HG03097 (cell line): Measurements from ENCODE around the gene RYR2.

Experiments
- ATAC-seq: cut with Tn5 transposase; IDR thresholded peaks from one replicate; pipeline ENCODE4 v1.9.1; 2021; ENCODE audit not compliant: unreplicated experiment, low FRiP score

RYR2 gene

DNA sequence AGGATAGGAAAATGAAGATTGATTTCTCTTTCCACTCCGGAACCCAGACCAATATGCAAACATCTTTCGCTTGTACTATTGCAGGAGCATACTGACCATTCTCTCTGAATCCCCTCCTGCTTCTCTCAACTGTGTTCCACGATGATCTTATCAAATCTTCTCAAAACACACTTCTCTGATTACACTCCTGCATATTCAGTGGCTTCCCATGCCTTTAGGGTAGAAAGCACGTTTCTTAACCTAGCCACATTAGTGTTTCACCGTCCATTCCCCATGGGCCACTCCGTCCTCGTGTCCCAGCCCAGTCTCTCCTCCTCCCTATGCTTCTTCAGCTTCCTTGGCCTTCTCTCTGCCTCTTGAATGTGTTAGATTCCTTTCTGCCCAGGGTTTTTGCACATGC, 650.3 kb downstream of the RYR2 start:
- no peak for ATAC-seq

DNA sequence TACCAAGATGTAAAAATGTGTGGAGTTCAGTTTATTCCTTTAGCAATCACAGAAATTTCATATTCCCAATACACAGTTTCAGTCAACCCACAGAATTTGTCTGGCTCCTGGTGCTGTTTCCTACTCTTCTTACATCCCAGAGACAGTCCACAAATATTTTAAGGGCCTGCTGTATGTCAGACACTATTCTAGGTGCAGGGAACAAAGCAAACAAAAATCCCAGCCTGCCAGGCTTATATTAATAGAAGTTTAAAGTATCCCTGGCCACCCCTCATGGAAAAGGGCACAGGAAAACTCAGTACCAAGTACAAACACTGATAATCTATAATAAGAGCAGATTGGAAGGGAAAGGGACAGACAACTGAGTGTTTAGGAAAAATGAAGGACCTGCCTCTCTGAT, 653.9 kb downstream of the RYR2 start:
- no peak for ATAC-seq

DNA sequence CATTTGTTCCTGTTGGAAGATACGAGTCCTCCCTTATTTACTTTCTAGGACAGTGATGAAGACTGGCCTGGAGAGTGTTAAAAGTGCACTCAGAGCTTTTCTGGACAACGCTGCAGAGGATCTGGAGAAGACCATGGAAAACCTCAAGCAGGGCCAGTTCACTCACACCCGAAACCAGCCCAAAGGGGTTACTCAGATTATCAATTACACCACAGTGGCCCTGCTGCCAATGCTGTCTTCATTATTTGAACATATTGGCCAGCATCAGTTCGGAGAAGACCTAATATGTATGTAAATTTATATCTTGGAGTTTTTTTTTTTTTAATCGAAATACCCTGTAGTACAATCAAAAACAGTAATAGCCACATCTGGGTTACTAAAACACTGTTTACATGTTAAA, 658.2 kb downstream of the RYR2 start:
- no peak for ATAC-seq

DNA sequence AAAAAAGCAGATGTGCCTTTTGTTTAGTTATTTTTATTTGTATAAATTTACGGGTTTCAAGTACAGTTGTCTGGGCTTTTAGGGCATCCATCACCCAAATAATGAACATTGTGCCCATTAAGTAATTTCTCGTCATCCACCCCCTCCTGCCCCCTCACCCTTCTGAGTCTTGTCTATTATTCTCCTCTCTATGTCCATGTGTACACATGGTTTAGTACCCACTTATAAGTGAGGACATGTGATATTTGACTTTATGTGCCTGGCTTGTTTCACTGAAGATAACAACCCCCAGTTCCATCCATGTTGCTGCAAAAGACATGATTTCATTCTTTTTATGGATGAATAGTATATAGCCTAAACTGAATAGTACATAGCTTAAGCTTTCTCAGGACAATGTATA, 659.5 kb downstream of the RYR2 start:
- ATAC-seq, result no peak

DNA sequence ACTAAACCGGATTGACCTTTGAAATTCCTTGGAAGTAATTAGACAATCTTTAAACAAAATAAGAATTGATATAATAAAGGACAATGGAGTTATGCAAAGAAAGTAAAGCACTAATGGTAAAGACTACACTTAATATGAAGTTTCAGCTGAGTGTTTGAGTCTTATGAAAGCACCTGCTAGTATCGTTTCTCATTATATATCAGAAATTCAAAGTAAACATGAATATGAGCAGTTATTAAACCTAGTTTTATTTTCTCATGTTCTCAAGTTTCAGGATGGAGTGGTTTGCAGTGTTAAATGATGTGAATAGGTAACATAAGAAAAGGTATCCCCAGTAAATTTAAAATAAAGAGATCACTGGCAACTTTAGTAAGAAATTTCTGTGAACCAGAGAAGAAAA, 660.2 kb downstream of the RYR2 start:
- no peak for ATAC-seq

DNA sequence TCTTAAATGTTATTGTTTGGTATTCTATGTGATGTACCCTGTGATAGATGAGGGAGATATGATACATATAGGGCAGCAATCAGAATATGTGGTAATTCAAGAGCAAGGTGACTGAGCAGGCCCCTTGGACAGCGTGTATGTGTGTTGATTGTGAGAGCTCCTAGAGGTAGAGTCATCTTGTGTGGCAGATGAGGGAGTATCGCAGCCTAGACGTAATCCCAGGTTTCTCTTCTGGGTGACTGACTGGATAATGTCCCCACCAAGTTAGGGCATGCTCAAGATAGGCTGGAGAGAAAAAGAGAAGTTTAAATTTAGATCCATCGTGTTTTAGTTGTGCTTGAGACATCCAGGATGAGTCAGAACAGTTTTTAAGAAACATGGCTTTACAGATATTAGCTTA, 663.5 kb downstream of the RYR2 start:
- ATAC-seq, result no peak

DNA sequence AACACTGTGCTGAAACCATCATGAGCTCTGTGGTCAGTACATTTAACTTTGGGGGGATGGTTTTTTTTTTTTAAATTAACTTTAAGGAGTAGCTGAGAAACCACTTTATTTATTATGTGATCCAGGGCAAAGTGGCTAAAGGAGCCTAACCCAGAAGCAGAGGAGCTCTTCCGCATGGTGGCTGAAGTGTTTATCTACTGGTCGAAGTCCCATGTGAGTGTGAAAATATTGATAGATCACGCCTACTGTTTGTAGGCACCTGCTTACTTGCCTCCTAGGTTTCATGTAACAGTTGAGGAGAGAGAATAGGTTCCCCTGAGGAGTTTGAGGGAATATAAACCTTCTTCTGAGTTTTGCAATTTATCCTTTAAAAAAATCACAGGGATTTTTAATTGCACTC, 667.4 kb downstream of the RYR2 start:
- no peak for ATAC-seq

DNA sequence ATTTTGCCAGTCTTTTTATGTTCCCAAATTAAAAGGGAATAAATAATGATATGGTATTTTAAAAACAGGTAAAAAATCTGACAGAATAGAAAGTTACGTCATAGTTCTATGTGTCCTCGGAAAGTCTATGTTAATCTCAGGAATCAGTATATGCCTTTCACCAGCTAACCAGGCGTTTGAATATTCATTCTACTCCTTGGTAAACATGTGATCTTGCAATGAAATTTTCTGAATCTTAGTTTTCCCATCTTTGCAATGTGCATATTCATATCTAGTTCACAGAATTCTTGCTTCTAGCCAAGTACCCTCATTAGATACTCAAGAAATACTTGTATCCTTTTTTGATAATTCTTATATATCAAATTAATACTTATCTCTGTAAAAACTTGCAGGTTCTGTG, 669.3 kb downstream of the RYR2 start:
- no peak for ATAC-seq

DNA sequence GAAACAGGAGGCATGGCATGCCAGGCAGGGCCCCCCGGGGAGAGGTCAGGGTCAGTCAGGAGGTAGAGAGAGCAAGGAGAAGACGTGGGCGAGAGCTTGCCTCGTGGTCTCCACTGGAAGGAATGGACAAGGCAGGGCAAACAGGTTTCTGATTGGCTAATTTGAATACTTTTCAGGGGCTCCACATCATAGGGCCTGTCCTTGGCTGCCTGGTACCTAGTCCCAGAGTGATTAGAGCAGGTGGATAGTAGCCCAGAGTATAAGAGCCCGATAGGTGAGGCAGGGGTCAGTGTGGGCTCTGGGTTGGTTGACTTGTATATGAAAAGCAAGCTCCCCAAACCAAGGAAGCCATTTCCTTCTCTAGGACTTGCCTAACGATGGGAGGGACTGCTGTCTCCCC, 670.1 kb downstream of the RYR2 start:
- no peak for ATAC-seq

DNA sequence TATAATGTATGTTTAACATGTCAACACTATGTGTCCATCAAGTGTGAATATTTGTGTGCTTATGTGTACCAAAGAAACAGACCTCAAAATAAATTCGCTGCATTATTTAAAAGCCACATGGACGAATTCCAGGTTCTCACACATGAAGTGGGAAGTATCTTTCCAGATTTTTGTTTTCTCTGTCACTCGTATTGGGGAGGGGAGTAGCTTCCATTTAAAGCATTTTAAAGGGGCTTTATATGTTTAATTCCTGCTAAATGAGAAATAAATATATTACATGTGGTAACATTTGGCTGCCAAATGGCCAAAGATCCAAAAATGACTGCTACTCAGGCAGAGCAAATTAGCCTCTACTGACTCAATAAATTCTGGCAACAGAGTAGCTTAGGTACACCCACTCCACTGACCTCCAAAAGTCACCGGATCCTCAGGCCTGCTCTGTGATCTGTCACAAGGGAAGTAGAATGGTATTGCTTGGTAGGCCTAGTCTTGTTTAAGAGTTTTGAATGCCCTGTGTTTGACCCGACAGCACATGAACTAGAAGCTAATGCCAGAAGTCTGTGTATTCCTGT, 670.7 kb downstream of the RYR2 start:
- no peak for ATAC-seq

DNA sequence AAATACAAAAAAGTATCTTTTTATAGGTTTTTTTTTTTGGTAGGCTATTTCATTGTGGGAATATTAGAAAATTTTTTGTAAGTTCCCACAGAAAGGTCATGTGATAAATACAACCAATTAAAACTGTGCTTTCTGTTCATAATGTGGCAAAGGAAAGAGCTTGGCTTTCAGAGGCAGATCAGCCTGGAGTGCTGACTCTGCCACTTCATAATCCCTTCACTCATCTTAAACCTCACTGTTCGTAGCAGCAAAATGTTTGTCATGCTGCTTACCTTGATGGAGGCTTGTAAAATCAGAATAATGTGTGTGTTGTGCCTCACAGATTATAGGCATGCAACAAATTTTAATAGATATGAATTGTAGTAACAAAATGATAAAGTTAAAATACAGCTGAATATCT, 671.9 kb downstream of the RYR2 start:
- no peak for ATAC-seq

DNA sequence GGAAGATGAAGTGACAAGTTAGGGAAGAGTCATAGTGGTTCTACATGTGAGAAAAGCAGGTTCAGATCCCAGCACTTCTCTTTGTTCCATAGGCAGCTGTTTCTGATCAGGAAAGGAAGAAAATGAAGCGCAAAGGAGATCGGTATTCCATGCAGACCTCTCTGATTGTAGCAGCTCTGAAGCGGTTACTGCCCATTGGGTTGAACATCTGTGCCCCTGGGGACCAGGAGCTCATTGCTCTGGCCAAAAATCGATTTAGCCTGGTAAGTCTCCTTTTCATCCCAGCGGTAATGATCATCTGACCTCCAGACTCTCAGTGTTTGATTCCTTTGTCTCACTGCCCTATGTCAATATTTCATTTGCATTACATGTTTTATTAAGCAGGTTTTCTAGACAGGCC, 675.1 kb downstream of the RYR2 start:
- no peak for ATAC-seq

DNA sequence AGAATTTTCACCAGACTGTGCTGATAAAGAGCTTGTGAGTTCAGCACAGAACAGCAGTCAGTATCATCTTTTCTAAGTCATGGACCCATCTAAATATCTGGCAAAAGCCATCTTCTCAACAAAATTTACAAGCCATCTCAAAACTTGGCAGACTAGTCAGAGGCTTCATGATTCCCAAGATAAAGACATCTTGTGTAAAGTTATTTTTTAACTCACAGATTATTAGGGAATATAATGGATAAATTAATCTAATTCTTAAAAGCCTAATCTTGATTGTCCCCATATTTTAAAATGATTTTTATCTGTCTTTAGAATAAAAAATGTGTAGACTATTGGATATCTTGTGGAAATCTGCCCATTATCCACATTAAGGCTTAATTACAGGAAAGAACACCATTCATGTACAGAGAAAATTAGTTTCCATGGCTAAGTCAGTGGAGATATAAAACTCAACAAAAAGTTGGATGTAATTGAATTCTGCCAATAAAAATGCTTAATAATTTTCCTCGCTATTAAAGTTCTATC, 688.9 kb downstream of the RYR2 start:
- ATAC-seq, result no peak

DNA sequence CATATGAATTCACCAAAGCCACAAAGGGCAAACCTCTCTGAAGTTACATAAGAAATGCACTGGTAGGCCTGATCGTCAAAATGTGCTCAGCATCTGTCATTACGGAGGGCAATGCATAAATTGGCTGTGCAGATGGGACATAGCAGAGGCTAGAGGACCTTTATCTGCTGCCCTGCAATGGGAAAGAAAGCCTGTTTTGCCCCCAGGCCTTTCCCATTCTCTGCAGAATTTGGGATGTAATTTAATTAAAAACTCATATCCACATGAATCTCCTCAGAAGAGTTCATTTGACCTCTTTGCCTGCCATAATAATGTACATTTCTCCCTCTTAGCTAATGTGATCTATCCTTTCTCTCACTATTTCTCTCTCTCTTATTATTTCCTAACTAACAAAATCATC, 690.7 kb downstream of the RYR2 start:
- ATAC-seq, result no peak

DNA sequence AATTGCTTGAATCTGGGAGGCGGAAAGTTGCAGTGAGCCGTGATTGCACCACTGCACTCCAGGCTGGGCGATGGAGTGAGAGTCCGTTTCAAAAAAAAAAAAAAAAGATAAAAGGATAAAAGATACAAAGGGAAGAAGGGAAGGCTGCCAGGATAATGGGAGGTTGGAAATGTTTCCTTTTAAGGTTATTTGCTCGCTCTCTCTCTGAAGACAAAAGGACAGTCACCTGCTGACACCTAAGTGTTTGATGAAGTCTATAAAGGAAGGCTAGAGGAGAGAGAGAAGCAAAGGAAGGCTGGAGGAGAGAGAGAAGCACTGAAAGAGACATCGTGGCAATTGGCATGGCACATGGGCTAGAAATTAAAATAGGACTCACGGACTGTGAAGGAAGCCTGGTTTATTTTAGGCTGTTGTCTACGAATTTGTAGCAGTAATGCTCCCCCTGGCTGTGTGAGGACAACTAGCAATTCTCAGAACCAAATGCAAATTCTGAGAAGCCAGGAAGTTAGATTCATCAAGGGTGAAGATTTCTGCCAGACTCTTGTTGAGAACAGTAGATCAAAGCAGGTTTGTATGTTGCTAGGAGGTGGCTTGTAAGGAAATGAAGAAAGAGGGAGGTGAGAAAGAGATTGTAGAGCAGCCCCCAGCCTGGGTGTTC, 694.5 kb downstream of the RYR2 start:
- ATAC-seq, result no peak

DNA sequence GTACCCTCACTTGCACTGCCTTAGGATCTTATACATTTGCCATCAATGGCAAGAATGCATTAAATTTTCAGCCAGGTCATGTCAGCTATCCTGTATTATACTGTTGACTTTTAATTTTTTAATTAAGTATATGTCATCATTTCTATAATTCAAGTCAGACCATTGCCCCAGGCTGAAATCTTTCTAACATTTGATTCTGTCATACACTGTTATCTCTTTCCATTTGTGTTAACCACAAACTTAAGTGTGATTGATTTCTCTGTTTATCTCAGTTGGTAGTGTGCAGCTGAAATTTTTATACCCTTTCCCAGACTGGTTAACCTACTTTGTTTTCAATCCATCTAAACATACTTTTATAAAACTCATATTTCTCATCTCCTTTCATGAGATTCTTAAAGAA, 695.5 kb downstream of the RYR2 start:
- ATAC-seq, result no peak

DNA sequence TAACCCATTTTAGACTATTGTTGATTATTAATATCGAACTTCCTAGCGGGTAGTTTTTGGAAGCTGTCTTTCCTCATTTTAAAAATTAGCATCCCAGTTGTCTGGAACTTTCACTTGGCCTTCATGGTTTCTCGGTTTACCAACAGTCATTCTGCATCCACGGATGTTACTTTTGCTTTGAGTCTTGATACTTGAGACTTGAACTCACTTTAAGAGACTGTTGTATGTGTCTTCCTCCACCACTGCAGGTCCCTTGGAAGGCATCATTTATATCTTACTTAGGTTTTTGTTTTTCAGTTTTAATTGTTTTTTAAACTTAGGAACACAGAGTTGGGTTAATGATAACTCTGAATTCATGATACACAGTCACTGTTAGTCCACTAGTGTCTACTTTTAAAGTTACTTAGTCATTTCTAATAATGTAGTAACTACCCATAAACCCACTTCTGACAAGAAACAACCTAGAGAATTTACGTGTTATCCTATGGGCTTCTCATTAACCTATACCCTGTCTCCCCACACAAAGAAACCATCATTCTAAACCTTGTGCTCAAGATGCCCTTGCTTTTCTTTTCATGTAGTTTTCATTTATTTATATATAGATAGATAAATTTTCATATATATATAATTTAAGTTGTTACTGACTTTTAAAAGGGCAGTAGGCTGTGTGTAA, 696.1 kb downstream of the RYR2 start:
- ATAC-seq, result no peak

DNA sequence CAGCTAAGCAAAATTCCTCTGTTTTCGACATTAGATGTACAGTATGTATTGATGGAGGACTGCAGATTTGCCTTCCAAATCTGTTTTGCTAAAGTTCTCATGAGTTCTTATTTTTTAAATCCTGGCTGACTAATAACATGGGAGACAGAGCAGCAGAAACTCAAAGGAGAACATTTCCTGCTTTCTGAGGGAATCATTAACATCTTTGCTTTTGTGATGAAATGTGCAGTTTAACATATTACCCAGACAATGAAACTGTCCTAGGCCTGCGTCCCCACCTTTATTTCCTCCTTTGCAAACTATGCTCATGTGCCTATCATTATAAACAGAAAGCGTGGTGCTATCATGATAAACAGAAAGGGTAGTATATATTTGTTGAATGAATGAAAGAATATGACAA, 698.9 kb downstream of the RYR2 start:
- ATAC-seq, result no peak

DNA sequence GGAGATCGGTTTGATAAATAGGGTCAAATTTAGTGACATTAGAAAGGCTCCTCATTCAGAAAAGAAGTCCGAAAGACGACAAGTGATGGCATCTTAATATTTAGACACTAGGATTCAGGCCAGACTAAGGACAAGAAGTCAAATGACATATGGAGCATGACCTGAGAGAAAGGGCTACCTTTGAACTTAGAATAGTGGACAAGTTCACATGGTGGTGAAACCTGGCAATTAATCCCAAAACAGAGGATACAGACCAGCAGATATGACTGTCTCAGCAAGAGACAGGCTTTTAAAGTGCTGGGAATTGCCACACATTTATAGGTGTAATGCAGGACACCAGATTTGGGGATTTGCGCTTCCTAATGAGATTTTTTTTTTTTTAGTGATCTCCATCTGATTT, 703.6 kb downstream of the RYR2 start:
- no peak for ATAC-seq

DNA sequence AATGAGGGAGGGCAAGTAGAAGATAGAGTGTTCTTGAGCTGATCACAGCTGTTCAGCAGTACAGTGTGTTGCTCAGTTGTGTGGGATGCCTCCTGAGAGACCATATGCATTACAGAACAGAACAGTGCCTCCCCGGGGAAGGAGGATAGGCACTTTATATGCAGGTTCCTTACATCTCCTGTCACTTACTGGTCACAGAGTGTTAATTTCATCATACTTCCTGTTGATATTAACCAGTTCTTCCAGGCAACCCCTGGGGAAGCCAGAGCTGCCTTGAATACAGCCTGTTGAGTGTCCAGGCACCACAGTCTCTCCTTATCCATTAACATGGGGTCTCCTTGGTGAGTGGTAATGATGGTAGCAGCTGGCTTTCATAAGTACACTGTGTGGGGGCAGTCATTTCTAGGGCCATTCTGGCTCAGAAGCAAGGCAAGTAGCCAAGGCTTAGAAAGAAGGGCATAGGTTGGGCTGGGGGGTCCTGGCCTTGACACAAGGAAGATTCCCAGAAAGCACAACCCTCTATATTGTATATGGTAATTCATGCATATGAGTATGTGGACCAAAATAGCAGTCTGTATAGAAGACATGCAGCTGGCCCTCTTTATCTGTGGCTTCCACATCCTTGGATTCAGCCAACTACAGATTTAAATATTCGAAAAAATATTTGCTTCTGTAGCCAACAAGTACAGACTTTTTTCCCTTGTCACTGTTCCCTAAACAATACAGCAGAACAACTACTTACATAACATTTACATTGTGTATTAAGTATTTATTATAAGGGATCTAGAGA, 706.4 kb downstream of the RYR2 start:
- no peak for ATAC-seq

DNA sequence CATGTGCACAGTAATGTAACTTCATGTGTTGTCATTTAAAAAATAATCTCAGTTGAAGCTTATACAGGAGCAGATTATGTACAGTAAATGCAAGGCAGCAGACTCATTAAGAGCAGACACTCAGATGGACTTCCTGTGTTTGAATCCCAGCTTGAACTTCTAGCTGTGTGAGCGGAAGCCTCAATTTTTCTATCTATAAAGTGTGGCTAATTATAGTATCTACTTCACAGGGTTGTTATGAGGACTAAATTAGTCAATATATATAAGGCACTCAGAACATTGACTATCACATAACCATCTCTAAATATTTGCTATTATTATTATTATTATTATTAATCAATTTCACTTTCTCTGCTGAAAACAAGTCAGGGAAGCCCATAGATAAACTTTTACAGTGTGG, 707.1 kb downstream of the RYR2 start:
- no peak for ATAC-seq
